NCI-H1417 treated with DMSO at 0.1 percent for 48 hours (cell line): ENCODE results near the gene PSMD1.
"Not testable (repeated sequence)": the region's sequence is repeated elsewhere in the genome, so short reads cannot be mapped to it uniquely, and the experiment has no call there.

ENCODE experiments used
- DNase-seq: peaks from one replicate; lab custom pipeline; 2025; lab: John Stamatoyannopoulos, UW

Gene PSMD1

GRCh38 chr2:231185886-231186285 lies 129.2 kb downstream of the PSMD1 start:
- no peak for DNase-seq

- DNase-seq = no peak
These were observed 129.7 kb downstream of the PSMD1 start for GRCh38 chr2:231186325-231186724.

- no peak for DNase-seq
These were observed 131.3 kb downstream of the PSMD1 start for GRCh38 chr2:231187736-231188505.

GRCh38 chr2:231188506-231189170 lies 132.0 kb downstream of the PSMD1 start:
- no peak for DNase-seq

GRCh38 chr2:231189171-231189530 lies 132.5 kb downstream of the PSMD1 start:
- DNase-seq = no peak

- DNase-seq = no peak
These were observed 133.2 kb downstream of the PSMD1 start for GRCh38 chr2:231189571-231190495.

GRCh38 chr2:231190531-231191197 lies 134.0 kb downstream of the PSMD1 start:
- DNase-seq = no peak

- no peak for DNase-seq
These were observed 135.5 kb downstream of the PSMD1 start for GRCh38 chr2:231191896-231192872.

GRCh38 chr2:231193216-231193615 lies 136.5 kb downstream of the PSMD1 start:
- no peak for DNase-seq

GRCh38 chr2:231196592-231196991 lies 139.9 kb downstream of the PSMD1 start:
- no peak for DNase-seq

- not testable (repeated sequence) for DNase-seq
These were observed 140.5 kb downstream of the PSMD1 start for GRCh38 chr2:231197196-231197595.

- DNase-seq = no peak
These were observed 141.1 kb downstream of the PSMD1 start for GRCh38 chr2:231197706-231198290.

- no peak for DNase-seq
These were observed 141.9 kb downstream of the PSMD1 start, which contains the start of gene ARMC9 for GRCh38 chr2:231198291-231199173. Gene ARMC9, plus strand, starts transcription at chr2:231198631. Its CDS starts 7,608 bp downstream, at chr2:231206239.

GRCh38 chr2:231199219-231199618 lies 142.6 kb downstream of the PSMD1 start:
- no peak for DNase-seq

GRCh38 chr2:231200805-231201474 lies 144.3 kb downstream of the PSMD1 start:
- DNase-seq = no peak

GRCh38 chr2:231201475-231201814 lies 144.8 kb downstream of the PSMD1 start:
- no peak for DNase-seq

- no peak for DNase-seq
These were observed 146.4 kb downstream of the PSMD1 start for GRCh38 chr2:231203087-231203486.

- DNase-seq = no peak
These were observed 147.5 kb downstream of the PSMD1 start for GRCh38 chr2:231204146-231204545.

- DNase-seq = no peak
These were observed 147.9 kb downstream of the PSMD1 start for GRCh38 chr2:231204581-231204980.
